ENCODE data around the gene USP31. TPM values are rescaled to one million over a fixed set of nuclear protein-coding genes. Genes with fewer than 3 reads are reported as not detected.

Gene USP31, protein sequence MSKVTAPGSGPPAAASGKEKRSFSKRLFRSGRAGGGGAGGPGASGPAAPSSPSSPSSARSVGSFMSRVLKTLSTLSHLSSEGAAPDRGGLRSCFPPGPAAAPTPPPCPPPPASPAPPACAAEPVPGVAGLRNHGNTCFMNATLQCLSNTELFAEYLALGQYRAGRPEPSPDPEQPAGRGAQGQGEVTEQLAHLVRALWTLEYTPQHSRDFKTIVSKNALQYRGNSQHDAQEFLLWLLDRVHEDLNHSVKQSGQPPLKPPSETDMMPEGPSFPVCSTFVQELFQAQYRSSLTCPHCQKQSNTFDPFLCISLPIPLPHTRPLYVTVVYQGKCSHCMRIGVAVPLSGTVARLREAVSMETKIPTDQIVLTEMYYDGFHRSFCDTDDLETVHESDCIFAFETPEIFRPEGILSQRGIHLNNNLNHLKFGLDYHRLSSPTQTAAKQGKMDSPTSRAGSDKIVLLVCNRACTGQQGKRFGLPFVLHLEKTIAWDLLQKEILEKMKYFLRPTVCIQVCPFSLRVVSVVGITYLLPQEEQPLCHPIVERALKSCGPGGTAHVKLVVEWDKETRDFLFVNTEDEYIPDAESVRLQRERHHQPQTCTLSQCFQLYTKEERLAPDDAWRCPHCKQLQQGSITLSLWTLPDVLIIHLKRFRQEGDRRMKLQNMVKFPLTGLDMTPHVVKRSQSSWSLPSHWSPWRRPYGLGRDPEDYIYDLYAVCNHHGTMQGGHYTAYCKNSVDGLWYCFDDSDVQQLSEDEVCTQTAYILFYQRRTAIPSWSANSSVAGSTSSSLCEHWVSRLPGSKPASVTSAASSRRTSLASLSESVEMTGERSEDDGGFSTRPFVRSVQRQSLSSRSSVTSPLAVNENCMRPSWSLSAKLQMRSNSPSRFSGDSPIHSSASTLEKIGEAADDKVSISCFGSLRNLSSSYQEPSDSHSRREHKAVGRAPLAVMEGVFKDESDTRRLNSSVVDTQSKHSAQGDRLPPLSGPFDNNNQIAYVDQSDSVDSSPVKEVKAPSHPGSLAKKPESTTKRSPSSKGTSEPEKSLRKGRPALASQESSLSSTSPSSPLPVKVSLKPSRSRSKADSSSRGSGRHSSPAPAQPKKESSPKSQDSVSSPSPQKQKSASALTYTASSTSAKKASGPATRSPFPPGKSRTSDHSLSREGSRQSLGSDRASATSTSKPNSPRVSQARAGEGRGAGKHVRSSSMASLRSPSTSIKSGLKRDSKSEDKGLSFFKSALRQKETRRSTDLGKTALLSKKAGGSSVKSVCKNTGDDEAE (N-terminal part only)
- polyA plus RNA-seq (ENCODE audit: insufficient read length in 10 of 10), result 1 to 10 TPM; 4.7 to 8.2 (median 6.4) TPM
- long read RNA-seq, donor 1, result 0 reads
- long read RNA-seq, donor 2, result 0 reads
- long read RNA-seq, donor 3, result 0 reads
- long read RNA-seq, donor 4, result 0 reads
- long read RNA-seq, donor 5, result 0 reads
- long read RNA-seq, donor 6, result 0 reads
- long read RNA-seq, donor 7, result 0 reads
- long read RNA-seq, donor 8, result 0 reads
- long read RNA-seq, donor 9, result 0 reads

DNA sequence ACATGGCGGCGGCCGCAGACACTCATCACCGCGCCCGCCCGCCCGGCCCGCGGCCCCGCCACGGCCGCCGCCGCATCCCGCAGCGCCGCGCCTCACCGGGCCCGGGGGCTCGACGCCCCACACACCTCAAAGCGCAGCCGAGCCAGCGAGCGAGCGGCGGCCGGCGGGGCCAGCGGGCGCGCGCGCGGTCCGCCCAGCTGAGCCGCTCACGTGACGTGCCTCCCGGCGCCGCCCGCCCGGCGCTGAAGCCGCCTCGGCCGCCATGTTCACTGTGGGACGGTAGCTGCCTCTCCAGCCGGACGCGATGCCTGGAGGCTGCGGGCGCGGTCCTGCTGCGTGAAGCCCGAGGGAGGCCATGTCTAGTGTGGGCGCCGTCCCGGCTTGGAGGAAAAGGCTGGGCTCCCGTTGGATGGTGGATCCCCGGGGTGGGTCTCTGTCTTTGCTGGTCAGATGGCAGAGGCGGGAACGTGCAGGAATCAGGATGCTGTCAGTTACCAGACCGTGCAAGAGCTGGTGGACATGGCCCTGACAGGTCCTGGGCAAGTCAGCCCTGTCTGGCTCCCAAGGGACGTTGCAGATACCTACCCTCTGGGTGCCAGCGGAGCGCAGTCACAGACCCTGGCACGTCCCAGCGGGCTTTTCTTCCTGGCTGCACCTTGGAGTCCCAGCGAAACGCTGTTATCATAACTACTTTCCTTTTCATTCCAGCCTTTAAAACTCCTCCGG lies at the start of gene USP31:
TSS of gene USP31 (minus strand) at position 186 of the 726 bp plus-strand sequence. CDS start at position 4, 182 bp downstream.
- DNase-seq, result peak; percentile 95 to 97 (median 96)

DNA sequence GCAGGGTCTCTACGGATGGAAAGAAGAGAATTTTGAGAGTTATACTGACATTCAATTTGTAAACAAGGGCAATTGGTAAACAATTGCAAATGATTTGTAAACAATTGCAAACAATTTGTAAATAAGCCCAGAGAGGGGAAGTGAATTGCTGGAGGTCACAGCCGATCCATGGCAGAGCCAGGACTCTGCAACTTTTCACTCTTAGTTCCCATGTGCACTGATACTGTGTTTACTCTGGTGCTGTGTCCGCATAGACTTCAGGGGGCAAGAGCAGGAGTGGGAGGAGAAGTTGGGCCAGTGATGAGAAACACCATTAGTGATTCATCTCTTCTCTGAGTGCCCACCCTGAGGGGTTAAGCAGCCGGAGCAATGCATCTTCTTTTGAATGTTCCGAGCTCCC lies 47.3 kb upstream of the USP31 start:
- no peak for DNase-seq

DNA sequence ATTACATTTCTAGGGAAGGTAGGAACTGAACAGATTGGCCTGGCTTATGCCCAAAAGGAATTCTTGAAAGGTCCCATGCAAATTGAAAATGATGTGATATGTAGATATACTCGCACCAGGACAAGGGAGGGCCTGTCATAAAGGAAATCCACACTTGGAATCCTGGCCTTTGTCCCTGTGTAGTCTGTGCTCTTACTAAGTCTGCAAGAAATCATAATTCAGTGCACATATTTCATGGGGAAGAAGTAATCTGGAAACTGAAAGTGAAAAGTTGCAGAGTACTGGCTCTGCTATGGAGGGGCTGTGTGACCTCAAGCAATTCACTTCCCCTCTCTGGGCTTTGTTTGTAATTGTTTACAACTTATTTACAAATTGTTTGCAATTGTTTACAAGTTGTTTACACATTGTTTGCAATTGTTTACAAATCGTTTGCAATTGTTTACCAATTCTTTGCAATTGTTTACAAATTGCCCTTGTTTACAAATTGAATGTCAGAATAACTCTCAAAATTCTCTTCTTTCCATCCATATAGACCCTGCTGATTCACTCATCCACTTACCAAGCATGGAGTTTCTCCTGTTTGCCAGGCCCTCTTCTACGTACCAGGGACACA lies 46.2 kb upstream of the USP31 start:
- DNase-seq, result peak in 1 of 3 donors; percentile 13

DNA sequence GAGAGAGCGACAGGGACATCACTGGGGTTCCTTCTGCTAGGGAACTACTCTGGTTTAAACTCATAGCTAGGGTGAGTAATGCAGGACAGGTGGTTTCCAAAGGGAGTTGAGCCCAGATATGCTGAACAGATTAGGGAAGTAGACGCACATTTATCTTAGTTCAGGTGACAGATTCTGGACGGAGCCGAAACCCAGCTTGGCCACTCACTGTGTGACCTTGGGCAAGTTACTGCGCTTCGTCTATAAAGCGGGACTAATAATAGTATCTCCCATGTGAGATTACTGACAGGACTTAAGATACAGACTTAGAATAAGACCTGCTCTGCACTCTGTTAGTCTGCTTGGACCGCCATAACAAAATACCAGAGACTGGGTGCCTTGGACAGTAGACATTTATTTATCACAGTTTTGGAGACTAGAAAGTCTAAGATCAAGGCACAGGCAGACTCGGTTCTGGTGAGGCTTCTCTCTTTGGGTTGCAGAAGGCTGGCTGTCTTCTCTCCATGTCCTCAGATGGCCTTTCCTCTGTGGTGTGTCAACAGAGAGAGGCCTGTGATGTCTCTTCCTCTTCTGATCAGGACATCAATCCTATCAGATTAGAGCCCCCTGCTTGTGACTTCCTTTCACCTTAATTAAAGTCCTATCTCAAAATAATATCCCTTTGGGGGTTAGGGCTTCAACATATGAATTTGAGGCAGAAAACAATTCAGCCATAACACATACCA lies 45.4 kb upstream of the USP31 start:
- DNase-seq, result no peak

DNA sequence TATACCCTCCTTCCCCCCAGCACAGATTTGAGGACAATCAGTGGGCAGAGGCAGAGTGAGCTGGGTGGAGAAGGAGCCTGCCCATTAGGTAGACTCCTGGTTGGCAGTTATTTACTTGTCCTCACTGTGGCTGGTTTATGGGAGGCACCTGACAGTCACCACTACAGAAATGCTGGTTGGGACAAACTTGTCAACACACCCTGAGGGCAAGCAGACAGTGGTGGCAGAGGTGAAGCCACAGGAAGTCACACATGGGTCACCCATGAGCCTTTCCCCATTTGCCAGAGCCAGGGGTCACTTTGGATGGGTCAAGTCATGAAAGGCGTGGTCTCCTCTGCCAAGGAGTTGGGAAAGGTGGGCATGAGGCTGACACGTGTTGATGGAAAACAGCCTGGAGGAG lies 39.7 kb upstream of the USP31 start:
- no peak for DNase-seq

DNA sequence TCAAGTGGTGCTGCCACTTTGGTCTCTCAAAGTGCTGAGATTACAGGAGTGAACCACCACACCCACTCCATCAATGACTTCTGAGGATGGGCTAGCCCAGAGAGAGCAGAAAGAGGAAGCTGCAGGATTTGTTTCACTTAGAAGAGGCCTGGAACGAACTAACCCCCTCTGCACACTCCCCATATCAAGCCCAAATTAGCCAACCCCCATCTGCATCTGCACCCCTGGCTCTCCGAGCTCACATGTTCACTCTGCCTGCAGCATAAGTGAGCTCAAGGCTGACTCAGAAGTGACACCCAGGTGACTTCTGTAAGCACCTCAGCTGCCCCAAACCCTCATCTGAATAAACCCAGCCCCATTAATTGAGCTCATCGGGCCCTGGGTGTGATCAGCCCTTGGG lies 38.1 kb upstream of the USP31 start:
- no peak for DNase-seq

DNA sequence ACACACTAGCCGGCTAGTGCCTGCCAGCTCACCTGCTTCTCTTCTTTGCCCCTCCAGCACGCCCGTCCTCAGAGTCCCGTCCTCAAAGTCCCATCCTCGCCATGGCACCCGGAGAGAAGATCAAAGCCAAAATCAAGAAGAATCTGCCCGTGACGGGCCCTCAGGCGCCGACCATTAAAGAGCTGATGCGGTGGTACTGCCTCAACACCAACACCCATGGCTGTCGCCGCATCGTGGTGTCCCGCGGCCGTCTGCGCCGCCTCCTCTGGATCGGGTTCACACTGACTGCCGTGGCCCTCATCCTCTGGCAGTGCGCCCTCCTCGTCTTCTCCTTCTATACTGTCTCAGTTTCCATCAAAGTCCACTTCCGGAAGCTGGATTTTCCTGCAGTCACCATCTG lies 36.9 kb upstream of the USP31 start:
- DNase-seq, result no peak

DNA sequence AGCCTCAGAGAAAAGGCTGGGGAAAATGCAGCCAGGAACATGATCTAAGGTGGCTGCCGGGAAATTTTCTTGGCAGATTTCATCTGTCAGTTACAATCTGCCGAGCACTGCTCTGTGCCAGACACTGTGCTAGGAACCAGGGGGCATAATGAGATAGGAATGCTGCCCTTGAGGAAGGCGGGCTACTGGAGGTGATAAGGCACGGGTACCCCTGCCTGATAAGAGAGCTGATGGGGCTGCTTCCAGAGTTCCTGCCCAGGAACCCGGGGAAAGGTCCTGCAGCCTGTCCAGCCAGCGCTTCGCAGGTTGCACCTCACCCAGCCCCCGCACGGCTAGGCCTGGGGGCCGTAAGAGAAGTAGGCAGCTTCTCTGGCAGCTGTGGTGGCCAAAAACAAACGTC lies 36.4 kb upstream of the USP31 start:
- no peak for DNase-seq

DNA sequence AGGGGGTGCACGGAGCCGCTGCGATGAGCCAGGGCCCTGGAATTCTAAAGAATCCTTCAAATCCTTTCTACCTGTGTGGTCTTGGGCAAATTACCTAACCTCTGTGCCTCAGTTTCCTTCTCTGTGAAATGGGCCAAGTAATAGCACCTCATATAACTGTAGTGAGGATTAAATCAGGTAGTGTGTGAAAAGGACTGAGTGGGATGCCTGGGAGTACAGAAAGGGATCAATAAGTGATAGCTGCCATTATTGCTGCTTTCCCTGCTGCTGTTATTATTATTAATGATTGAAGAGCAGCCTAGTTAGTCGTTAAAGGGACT lies 34.3 kb upstream of the USP31 start:
- no peak for DNase-seq

DNA sequence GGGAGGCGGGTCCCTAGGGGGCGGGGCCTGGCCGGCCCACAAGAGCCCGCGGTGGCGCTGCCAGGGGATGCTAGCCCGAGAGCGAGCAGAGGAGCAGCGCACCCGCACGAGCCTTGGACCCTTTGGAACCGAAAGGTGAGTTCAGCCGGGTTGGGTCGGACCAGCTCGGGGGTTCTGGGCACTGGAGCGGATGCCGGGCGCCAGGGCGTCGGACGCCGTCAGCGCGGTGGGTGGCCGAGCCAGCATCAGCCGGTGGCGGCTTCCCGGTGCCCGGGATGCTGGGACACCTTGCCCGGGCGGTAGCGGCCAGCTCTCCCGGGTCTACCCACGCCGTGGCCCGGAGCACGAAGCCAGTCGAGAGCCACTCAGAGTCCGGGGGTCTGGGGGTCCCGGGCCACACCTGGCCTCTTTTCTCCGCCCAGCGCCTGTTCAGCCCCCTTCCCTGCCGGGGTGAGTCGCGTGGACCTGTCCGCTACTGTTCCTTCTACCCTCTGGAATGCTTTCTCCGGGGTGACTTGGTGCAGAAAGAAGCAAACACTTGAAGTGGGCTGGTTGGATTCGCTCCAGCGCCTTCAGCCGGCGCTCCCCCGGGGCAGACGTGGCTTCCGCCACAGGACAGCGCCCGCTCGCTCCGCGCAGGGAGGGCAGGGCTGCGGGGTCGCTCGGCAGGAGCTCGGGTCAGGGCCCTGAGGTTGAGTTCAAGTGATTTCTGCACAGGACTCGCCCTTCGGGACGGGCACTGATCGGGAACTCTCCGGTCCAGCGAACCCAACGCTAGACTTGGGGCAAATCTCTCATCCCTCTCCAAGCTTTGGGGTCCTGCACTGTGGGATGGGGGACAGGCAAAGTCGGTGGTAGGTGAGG lies 33.7 kb upstream of the USP31 start, which contains the start of gene SCNN1G:
TSS of gene SCNN1G (plus strand) at position 67 of the 864 bp plus-strand sequence. CDS start 3,527 bp downstream, outside the sequence.
- peak in 1 of 3 donors; percentile 5 for DNase-seq

DNA sequence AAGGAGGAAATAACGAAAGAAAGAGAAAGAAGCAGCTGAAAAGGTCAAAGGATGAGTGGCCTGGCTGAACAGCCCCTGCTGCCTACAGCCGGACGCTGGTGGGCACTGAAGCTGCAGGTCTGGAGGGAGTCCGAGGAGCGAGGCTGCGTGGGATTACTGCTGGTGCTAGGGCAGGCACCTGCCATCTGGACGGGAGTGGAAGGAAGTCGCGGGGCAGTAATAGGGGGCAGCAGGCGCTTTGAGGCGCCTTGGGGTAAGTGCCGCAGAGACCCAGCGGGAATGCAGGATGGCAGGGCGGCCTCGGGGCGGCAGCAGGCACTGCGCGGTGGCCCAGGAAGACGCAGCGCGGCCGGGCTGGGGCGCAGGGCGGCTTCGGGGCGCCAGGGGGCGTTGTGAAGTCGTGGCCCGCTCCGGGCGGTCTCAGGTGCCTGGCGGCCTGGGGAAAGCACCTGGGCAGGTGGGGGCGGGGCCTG lies 33.0 kb upstream of the USP31 start:
- peak; percentile 10 to 46 (median 30) for DNase-seq

DNA sequence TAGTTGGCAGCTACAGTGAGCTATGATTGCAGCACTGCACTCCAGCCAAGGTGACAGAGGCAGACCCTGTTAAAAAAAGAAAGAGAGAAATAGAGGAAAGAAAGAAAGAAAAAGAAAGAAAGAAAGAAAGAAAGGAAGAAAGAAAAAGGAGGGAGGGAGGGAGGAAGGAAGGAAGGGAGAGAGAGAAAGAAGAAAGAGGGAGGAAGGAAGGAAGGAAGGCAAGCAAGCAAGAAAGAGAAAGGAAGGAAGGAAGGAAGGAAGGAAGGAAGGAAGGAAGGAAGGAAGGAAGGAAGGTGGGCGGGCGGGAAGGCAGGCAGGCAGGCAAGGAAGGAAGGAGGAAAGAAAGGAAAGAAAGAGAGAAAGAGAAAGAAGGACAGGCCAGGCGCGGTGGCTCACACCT lies 32.3 kb upstream of the USP31 start:
- no peak for DNase-seq

DNA sequence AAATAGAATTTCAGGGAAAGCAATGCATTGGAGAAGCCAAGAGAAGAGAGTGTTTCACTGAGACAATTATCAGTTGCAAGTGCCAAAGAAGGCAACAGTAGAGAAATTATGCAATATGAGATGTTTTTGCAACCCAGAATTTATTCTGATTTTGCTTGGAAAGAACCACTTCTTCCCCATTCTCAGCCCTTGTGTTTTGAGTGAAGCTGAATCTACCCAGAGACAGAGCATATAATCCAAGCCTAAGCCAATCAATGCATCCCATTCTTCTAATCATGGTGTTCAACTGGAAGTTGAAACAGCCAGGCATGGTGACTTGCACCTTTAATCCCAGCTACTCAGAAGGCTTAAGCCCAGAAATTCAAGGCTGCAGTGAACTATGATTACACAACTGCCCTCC lies 26.4 kb upstream of the USP31 start:
- DNase-seq, result no peak

DNA sequence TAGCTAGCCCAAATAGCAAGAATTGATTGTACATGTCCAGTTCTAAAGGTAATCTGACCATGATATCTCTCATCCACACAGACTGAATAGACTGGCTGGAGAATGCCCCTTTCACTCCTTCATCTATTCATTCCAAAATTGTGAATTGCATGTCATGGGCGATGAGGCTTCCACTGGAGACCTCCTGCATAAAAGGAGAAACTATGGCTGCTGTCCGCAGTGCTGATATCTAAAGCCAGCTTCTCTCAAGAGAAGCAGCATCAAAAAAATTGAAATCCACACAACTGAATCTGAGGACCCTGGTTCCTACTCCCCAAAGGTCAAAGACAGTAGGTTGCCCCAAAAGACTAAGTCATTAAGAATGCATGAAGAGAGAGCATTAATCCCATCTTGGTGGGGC lies 25.4 kb upstream of the USP31 start:
- DNase-seq, result peak in 1 of 3 donors; percentile 22

DNA sequence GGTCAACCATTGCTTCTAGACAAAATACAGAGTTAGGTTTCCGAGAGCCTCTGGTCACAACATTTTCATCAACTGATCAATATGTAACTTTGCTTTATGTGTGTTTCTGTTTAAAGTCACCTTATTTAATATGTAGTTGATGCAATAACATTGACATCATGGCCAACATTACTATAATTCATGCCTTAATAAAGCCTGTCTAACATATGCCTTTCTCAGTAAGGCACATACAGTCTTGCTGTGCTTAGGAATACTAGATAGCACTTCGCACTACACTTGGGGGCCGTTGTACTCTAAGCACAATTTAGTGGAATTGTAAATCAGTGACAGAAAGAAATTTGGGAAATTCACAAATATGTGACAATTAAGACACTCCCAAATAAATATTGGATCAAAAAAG lies 23.7 kb upstream of the USP31 start:
- DNase-seq, result no peak

DNA sequence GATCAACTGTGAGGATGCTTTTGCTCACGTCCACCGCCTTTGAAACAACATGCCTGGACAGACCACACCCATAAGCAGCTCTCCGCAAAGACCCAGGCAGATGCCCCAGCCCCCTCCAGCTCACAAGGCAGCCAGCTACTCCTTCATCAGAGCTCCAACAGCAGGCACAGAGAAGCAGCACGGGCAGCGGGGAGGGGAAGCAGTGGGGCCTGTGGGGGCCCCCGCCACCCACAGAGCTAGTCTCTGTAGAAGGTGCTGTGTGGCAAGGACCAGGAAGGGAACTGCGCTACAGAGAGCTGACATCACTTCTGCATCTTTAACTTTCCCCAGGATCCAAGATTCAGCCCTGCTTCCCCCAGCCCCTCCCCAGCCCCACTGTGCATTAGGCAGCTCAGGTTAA lies 23.3 kb upstream of the USP31 start:
- no peak for DNase-seq

DNA sequence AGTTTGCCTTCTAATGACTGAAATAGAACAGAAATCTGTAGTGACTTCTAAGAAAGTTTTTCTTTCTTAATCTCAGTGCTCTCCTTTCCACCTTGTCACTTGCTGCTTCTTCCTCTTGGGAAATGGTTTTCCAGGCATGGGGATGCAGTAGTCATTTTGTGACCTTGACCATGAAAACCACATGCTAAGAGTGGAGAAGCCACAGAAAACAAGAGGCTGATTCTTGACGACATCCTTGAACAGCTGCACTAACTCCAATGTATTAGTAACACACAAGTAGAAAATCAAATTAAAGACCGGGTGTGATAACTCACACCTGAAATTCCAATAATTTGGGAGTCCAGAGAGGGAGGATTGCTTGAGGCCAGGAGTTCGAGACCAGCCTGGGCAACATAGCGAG lies 15.5 kb upstream of the USP31 start:
- no peak for DNase-seq

DNA sequence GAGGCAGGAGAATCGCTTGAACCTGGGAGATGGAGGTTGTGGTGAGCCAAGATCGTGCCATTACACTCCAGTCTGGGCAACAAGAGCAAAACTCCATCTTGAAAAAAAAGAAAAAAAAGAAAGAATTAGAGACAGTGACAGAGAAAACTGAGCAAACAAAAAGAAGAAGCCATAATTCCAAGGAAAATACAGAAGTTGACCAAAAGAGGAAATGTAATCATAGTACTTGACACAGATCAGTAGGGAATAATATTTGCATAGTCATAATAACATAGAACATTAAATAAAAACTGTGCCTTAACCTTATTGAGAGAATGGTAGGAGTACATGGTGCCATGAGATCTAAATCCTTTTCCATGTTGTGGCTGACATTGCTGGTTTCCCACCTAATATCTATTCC lies 14.7 kb upstream of the USP31 start:
- DNase-seq, result no peak

DNA sequence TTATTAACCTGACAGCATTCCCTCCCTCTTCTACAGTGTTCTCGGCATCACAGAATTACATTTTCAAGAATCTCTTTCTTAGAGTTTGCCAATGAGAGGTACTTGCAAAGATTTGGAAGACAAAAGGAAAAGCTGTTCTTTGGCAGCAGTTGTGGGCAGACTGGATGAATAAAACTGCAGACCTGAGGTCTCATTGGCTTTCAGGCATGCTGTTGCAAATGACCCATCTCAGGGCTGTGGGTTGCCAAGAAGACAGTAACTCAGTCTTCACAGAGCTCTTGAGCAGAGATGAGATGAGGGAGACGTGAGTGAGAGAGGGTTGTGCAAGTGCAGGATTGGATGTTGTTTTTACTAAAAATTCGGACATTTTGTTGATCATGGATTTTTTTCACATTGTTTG lies 11.3 kb upstream of the USP31 start:
- no peak for DNase-seq

All from muscle of back (tissue), 13 donors.